GM21367 (cell line): ENCODE measurements around the gene MRPS7.
"Not testable (repeated sequence)": the region's sequence is repeated elsewhere in the genome, so short reads cannot be mapped to it uniquely, and the experiment has no call there.

Experiments
- ATAC-seq: cut with Tn5 transposase; IDR thresholded peaks from one replicate; pipeline ENCODE4 v1.9.1; 2021; ENCODE audit not compliant: unreplicated experiment

The MRPS7 gene

GRCh38 chr17:75242461-75243042 is 19.1 kb upstream of the MRPS7 start:
- ATAC-seq, result no peak

DNA sequence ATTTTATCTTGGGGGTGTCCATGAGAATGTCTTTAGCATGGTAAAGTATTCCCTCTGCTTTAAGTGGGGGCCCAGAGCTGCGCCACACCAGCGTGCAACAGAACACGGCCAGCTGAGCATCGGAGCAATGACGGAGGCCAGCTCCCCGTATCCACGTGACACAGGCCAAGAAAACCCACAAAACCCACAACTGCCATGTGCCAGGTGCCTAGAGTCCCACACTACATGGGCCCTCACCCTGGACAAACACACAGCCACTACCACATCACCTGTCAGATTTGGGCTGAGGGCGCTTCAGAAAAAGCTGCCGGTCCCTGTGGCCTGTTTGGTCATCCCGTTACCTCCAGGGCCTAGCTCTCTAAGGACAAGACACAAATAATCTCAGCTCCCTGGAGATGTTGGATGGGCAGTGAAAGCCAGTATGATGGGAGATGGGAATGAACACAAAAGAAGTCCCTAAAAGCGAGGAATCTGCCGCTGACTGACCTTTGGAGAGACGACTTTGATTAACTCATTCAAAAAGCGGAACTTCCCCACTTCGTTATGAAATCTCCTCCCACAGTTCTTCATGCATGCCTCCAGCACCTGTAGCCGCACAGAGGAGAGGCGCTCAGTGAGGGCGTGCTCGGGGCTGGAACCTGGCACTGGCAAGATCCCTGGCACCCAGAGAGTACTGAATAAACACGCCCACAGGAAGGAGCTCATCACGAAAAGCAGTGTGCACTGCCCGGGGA is 17.4 kb upstream of the MRPS7 start:
- no peak for ATAC-seq

DNA sequence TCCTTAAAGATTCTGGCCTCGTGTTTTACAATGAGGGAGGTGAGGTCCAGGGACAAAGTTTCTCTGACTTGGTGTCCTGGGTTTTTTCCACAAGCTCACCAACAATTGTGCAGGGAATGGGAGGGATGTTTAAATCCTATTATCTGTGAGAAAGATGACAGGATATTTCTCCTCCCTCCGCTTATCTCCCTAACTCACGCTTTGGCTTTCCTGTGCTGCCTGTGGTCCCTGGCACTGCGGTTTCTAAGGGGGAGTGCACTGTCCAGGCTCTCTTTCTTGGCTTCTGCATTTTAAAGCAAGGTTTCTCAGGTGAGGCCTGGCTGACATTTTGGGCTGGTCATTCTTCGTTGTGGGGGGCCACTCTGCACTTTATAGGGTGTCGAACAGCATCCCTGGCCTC is 16.7 kb upstream of the MRPS7 start:
- ATAC-seq, result no peak

- no peak for ATAC-seq
Observed at GRCh38 chr17:75246404-75246803, 15.3 kb upstream of the MRPS7 start.

DNA sequence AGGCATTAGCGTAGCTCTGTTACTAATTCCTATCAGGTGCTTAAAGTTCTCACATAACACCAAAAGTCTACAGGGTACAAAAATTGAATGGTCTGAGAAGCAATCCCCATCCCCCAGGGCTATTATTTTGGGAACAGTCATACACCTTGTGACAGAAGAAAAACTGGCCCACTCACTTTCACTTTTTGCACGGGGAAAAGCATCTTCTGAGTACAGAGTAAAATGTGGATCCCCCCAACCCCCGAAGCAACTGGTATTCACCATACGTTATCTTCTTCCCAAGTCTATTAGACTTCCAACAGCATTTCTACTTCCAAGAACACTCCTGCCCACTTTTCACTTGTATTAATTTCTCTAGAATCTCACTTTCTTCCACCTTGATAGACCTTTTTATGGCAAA is 12.1 kb upstream of the MRPS7 start:
- no peak for ATAC-seq

- ATAC-seq, result peak; percentile 54
Observed at GRCh38 chr17:75250009-75250471, 11.6 kb upstream of the MRPS7 start.

DNA sequence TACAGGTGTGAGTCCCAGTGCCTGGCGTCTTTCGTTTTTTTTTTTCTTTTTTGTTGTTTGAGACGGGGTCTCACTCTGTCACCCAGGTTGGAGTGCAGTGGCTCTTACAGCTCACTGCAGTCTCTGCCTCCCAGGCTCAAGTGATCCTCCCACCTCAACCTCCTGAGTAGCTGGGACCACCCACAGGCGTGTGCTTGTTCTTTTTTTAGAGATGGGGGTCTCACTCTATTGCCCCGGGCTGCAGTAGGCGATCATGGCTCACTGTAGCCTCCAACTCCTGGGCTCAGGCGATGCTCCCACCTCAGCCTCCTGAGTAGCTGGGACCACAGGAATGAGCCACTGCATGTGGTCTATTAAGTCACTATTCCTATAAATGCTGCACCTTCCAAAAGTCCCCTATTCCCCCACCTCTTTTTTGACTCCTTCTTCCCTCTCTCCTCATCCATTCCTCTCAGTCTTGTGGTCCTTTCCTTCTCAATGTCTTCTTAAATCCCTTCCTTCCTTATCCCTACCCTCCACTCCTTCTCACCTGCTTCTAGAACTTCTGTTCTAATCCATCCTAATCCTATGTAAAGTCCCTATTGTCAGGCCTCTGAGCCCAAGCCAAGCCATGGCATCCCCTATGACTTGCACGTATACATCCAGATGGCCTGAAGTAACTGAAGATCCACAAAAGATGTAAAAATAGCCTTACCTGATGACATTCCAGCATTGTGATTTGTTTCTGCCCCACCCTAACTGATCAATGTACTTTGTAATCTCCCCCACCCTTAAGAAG is 9.5 kb upstream of the MRPS7 start:
- no peak for ATAC-seq

GRCh38 chr17:75255954-75256698 is 5.6 kb upstream of the MRPS7 start:
- ATAC-seq, result not testable (repeated sequence)

DNA sequence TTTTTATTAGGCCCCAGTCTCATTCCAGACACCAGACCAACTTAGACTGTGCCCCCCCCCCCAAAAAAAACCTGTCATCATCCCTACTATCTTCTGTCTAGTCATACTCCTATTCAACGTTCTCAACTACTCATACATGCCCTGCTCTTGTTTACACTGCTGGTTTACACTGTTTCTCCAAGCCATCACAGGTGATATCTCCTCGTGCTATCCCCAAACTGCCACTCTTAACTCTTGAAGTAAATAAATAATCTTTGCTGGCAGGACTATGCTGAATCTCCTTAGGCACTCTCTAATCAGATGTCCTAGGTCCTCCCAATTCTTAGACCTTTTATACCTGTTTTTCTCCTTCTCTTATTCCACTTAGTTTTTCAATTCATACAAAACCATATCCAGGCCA is 4.5 kb upstream of the MRPS7 start:
- ATAC-seq, result not testable (repeated sequence)

DNA sequence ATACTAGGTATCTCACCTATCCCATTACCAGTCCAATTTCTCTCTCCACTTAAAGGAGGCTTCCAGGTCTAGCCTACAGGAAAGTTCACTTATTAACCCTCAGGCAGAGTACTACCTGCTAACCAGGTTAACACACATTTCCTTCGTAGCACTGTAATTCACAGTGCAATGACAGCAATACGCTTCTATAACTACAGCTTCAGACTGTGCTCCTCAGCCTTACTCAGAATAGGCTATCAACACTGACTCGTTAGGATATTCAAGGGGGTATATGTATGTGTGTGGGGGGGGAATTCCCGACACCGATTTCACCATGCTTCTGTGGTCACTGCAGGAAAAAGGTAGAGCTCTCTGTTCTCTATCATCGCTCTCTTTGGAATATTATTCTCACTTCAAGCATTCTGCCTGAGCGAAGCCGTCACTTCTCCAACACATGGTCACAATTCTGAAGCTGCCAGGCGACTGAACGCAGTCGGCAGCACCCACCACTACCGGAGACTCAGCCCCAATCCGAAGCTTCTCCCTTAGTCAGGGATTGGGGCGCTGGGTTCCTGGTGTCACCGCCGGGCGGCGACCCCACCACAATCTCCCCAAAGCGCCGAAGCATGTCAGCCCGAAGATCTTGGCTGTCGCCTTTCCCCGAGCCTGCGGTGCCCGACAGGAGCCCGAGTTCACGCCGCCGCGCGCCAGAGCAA is 891 bp upstream of the MRPS7 start:
- peak; percentile 24 for ATAC-seq

DNA sequence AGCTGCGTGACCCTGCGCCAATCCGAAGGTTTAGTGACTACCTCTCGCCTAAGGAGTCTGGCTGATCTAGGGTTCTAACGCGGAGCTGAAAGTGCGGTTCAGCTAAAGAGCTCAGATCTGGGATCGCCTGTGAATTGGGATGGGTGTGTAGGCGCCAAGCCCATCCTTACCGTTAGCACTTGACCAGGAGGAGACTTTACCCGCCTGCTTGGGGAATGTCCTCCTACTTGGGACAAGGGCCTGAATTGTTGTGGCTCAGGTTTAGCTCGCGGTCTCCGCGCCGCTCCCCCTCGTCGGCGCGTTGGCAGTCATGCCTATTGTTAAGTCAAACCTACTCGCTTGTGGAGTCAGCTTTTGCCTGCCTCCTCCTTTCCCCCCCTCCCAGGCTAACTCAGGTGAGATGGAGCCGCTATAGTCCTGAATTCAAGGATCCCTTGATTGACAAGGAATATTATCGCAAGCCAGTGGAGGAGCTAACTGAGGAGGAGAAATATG is 480 bp downstream of the MRPS7 start:
- ATAC-seq, result no peak

DNA sequence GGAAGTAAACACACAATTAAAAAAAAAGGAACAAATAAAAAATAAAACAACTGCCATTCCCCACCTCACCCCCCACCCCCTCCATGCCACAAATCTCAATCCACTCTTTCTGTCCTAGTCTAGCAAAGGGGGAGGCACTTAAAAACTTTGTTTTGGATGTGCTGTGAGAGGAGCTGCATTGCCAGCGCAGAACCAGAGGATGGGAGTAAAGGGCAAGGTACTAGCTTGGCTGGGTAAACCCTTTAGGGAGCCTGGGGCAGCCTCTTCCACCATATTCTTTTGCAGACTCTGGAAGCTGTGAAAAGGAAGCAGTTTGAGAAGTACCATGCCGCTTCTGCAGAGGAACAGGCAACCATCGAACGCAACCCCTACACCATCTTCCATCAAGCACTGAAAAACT is 1.4 kb downstream of the MRPS7 start:
- no peak for ATAC-seq

DNA sequence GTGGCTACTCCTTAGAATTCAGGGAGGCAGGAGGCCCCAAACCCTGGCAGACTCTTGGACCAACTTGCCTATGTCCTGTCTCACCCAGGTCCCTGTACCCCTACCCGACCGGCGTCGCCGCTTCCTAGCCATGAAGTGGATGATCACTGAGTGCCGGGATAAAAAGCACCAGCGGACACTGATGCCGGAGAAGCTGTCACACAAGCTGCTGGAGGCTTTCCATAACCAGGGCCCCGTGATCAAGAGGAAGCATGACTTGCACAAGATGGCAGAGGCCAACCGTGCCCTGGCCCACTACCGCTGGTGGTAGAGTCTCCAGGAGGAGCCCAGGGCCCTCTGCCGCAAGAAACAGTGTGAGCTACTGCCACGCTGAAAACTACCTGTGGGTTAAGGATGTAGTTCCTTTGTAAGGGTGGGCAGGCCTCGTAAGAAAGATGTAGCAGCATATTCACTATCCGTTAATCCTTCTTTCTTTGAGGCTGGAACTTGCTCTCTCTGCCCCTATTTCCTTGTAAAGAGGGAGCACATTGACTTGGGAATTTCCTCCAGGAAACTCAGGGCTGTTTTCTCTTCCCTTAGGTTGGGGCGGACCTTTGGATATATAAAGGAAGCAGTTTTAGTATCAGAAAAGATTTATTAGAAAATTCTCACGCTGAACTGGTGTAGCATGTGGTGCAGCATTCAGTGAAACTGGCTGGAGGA is 4.1 kb downstream of the MRPS7 start:
- no peak for ATAC-seq

- no peak for ATAC-seq
Observed at GRCh38 chr17:75266316-75267152, 4.9 kb downstream of the MRPS7 start.

- no peak for ATAC-seq
Observed at GRCh38 chr17:75267153-75267410, 5.4 kb downstream of the MRPS7 start.

GRCh38 chr17:75267411-75268232 is 5.9 kb downstream of the MRPS7 start:
- no peak for ATAC-seq

- ATAC-seq, result no peak
Observed at GRCh38 chr17:75269844-75270217, 8.2 kb downstream of the MRPS7 start.

DNA sequence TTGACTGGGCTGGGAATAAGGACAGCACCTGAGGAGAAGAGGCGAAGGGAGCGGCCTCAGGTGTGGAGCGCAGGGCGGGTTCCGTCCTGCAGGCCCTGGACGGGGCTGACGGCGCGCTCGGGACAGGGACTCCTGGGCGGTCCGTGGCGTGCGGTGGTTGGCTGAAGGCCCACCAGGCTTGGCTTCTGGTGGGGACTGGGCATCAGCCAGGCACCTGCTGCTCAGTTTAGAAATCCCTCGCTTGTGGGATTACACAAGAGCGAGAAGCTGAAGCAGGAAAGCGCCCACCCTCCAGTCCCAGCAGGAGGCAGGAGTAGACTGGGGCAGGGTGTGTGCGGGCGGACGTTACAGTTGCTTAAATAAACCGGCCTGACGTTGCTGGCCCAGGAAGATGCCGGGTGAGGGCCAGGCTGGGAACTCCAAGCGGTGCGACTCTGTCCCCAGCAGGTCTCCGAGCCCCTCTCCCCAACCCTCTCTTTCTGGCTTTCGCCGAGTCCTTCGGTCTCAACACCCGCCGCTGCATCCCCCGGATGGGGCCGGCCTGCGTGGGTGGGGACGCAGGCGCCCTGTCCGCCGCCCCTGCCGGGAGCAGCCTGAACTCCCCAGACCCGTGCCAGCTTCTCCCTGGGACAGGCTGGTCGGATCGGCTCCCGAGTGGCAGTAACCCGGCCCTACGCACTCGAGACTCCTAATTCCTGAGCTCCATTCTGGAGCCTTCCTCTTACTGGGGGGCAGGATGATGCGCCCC is 8.7 kb downstream of the MRPS7 start:
- ATAC-seq, result peak; percentile 27
